Measurements from ENCODE around the gene LRRC4C. TPM values are rescaled to one million over a fixed set of nuclear protein-coding genes. Genes with fewer than 3 reads are reported as not detected.

Gene LRRC4C
- total and polyA plus RNA-seq, 2 donors (not counting 3 experiments of a cell fraction or from before 2014, with no cell fraction given) = not detected

DNA sequence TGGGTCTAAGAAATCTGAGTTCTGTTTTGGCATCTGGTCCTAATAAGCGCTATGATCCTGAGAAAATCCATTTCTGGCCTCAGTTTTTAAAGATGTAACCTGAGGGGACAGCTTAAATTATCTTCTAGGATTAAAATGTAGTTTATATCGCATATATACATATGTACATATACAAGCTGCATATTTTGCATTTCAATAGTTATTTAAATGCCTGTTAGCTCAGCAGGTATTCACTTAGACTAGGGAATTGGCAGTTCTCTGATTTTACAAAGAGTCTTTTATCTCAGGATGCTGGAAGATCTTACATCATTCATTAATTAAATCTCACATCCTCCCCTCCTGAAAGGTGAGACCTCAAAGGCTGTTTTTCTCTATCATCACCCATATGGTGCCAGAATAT is 1232.8 kb downstream of the LRRC4C start:
- no peak for DNase-seq (ENCODE audit: low read depth, low spot score)
- Histone ChIP-seq H3K79me2 (ENCODE audit: control insufficient read depth, insufficient read depth, low read length) (no peaks in the 10 kb centered on the region), H3K9me1 (replicated peaks; ENCODE audit: control insufficient read depth, extremely low read depth, insufficient read depth, low read length) (no peaks in the 10 kb centered on the region), H3K27me3 (ENCODE audit: control insufficient read depth in 2 of 2, insufficient read depth in 2 of 2, low read length in 2 of 2) (no peaks in the 10 kb centered on the region), H3K36me3 (ENCODE audit: control insufficient read depth in 2 of 2, extremely low read depth in 1 of 2, insufficient read depth in 2 of 2, low read length in 2 of 2) (no peaks in the 10 kb centered on the region), H4K20me1 (replicated peaks; ENCODE audit: control insufficient read depth, extremely low read depth, insufficient read depth, low read length) (no peaks in the 10 kb centered on the region), H2AFZ (ENCODE audit: low read depth, low read length) (no peak overlapping the region), H3K4me2 (ENCODE audit: insufficient read depth, low read length) (no peak overlapping the region), H3K27ac (ENCODE audit: insufficient read depth, low read depth, low read length) (no peak overlapping the region), H3K9ac (replicated peaks; ENCODE audit: extremely low read depth, insufficient read depth, low read length) (no peak overlapping the region), H3K9me3 (replicated peaks; ENCODE audit: control insufficient read depth, insufficient read depth, low read length) (no peaks in the 10 kb centered on the region), H3K4me1 (ENCODE audit: control insufficient read depth, extremely low read depth, insufficient read depth, low read length) (no peaks in the 10 kb centered on the region), H3K4me3 (replicated peaks in 1 of 3; ENCODE audit: insufficient read depth in 1 of 3, low read depth in 1 of 3, low read length in 3 of 3) (no peak overlapping the region)
- intact Hi-C loops (cut with micrococcal nuclease) (no loop called here), dilution Hi-C loops (cut with MboI; ENCODE audit: extremely low pct_ligation_motif_present, low sequenced_read_pairs) (no loop called here)
- ChIA-PET POLR2A (no interaction called here), CTCF (no interaction called here)
- no TSS peak for BruUV-seq (replicated peaks)
- TF ChIP-seq FOS (IDR thresholded peaks at IDR 0.05; ENCODE audit: borderline replicate concordance, insufficient read depth, low read length) (no peak), POLR2A (IDR thresholded peaks at IDR 0.05; ENCODE audit: low read depth, low read length) (no peak), GATA2 (IDR thresholded peaks at IDR 0.05; ENCODE audit: insufficient read depth, insufficient read length, low read depth, low read length) (no peak), POLR2AphosphoS5 (IDR thresholded peaks at IDR 0.05; ENCODE audit: insufficient read depth, low read depth, low read length) (no peak), MYC (IDR thresholded peaks at IDR 0.05; ENCODE audit: low read depth, low read length) (no peak), JUN (IDR thresholded peaks at IDR 0.05; ENCODE audit: borderline replicate concordance, insufficient read depth, insufficient read length, low read depth) (no peak), EZH2 (IDR thresholded peaks at IDR 0.05; ENCODE audit: borderline replicate concordance, low read depth, low read length, severe bottlenecking) (no peak)
- TF ChIP-seq, protein P1, sequence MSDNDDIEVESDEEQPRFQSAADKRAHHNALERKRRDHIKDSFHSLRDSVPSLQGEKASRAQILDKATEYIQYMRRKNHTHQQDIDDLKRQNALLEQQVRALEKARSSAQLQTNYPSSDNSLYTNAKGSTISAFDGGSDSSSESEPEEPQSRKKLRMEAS (IDR thresholded peaks at IDR 0.05; ENCODE audit: insufficient read depth, insufficient read length) = no peak
- TF ChIP-seq, protein P2, sequence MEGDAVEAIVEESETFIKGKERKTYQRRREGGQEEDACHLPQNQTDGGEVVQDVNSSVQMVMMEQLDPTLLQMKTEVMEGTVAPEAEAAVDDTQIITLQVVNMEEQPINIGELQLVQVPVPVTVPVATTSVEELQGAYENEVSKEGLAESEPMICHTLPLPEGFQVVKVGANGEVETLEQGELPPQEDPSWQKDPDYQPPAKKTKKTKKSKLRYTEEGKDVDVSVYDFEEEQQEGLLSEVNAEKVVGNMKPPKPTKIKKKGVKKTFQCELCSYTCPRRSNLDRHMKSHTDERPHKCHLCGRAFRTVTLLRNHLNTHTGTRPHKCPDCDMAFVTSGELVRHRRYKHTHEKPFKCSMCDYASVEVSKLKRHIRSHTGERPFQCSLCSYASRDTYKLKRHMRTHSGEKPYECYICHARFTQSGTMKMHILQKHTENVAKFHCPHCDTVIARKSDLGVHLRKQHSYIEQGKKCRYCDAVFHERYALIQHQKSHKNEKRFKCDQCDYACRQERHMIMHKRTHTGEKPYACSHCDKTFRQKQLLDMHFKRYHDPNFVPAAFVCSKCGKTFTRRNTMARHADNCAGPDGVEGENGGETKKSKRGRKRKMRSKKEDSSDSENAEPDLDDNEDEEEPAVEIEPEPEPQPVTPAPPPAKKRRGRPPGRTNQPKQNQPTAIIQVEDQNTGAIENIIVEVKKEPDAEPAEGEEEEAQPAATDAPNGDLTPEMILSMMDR (IDR thresholded peaks at IDR 0.05; ENCODE audit: extremely low read depth in 1 of 2, insufficient read depth in 1 of 2, low read depth in 1 of 2, low read length in 2 of 2) = no peak
- no peak for FAIRE-seq

Measured in endothelial cell of umbilical vein (primary cell).